Measurements from ENCODE around the gene ANXA10.

The ANXA10 gene

DNA sequence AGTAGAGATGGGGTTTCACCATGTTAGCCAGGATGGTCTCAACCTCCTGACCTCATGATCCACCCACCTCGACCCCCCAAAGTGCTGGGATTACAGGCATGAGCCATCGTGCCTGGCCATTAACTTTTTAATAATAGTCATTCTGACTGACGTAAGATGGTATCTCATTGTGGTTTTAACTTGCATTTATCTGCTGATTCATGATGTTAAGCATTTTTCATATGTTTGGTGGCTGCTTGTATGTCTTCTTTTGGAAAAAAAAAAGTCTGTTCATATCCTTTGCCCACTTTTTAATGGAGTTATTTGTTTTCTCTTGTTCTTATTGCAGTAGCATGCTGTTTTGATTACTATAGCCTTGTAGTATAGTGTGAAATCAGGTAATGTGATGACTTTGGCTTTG lies 45.8 kb downstream of the ANXA10 start:
- no peak for TF ChIP-seq POLR2A (IDR thresholded peaks at IDR 0.05; ENCODE audit: extremely low read depth, insufficient read length)
- TF ChIP-seq MAX (IDR thresholded peaks at IDR 0.05; ENCODE audit: low read depth, low read length): no peak
- TF ChIP-seq, protein P1, sequence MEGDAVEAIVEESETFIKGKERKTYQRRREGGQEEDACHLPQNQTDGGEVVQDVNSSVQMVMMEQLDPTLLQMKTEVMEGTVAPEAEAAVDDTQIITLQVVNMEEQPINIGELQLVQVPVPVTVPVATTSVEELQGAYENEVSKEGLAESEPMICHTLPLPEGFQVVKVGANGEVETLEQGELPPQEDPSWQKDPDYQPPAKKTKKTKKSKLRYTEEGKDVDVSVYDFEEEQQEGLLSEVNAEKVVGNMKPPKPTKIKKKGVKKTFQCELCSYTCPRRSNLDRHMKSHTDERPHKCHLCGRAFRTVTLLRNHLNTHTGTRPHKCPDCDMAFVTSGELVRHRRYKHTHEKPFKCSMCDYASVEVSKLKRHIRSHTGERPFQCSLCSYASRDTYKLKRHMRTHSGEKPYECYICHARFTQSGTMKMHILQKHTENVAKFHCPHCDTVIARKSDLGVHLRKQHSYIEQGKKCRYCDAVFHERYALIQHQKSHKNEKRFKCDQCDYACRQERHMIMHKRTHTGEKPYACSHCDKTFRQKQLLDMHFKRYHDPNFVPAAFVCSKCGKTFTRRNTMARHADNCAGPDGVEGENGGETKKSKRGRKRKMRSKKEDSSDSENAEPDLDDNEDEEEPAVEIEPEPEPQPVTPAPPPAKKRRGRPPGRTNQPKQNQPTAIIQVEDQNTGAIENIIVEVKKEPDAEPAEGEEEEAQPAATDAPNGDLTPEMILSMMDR (IDR thresholded peaks at IDR 0.05; ENCODE audit: low read depth, low read length): no peak
- TF ChIP-seq MYC (IDR thresholded peaks at IDR 0.05; ENCODE audit: low read depth, low read length): no peak
- no peak for DNase-seq (ENCODE audit: low read depth)
- no peak overlapping the region for H3K4me3 ChIP-seq (ENCODE audit: low read depth, low read length)

- no peak for DNase-seq (ENCODE audit: low read depth)
- H3K4me3 ChIP-seq (ENCODE audit: low read depth, low read length): no peak overlapping the region
- TF ChIP-seq MYC (IDR thresholded peaks at IDR 0.05; ENCODE audit: low read depth, low read length): no peak
- no peak for TF ChIP-seq MAX (IDR thresholded peaks at IDR 0.05; ENCODE audit: low read depth, low read length)
- TF ChIP-seq POLR2A (IDR thresholded peaks at IDR 0.05; ENCODE audit: extremely low read depth, insufficient read length): no peak
- TF ChIP-seq, protein P1 (IDR thresholded peaks at IDR 0.05; ENCODE audit: low read depth, low read length): no peak
Observed at GRCh38 chr4:168139336-168139735, 47.0 kb downstream of the ANXA10 start.

GRCh38 chr4:168141733-168142132 lies 49.4 kb downstream of the ANXA10 start:
- TF ChIP-seq MAX (IDR thresholded peaks at IDR 0.05; ENCODE audit: low read depth, low read length): no peak
- TF ChIP-seq POLR2A (IDR thresholded peaks at IDR 0.05; ENCODE audit: extremely low read depth, insufficient read length): no peak
- no peak for TF ChIP-seq MYC (IDR thresholded peaks at IDR 0.05; ENCODE audit: low read depth, low read length)
- TF ChIP-seq, protein P1 (IDR thresholded peaks at IDR 0.05; ENCODE audit: low read depth, low read length): no peak
- no peak for DNase-seq (ENCODE audit: low read depth)
- no peak overlapping the region for H3K4me3 ChIP-seq (ENCODE audit: low read depth, low read length)

DNA sequence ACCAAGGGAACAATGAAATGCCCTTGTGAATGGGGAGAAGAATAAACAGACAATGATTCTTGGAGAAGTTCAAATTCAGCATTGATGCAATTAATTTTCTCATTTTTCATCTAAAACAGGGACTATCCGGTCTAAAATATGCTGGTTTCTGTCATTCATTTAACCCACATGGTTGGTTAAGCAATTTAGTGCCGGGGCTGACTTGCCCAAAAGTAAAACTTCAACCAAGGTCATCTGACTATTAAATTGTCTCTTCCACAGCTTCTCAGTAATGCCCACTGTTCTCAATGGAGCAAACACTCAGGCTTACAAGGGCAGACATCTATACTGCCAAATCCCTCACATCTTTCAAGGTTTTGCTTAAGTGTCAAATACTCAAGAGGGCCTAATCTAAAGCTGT lies 51.3 kb downstream of the ANXA10 start:
- no peak for DNase-seq (ENCODE audit: low read depth)
- TF ChIP-seq MAX (IDR thresholded peaks at IDR 0.05; ENCODE audit: low read depth, low read length) (no peak), POLR2A (IDR thresholded peaks at IDR 0.05; ENCODE audit: extremely low read depth, insufficient read length) (no peak), MYC (IDR thresholded peaks at IDR 0.05; ENCODE audit: low read depth, low read length) (no peak)
- TF ChIP-seq, protein P1 (IDR thresholded peaks at IDR 0.05; ENCODE audit: low read depth, low read length): no peak
- H3K4me3 ChIP-seq (ENCODE audit: low read depth, low read length): no peak overlapping the region

DNA sequence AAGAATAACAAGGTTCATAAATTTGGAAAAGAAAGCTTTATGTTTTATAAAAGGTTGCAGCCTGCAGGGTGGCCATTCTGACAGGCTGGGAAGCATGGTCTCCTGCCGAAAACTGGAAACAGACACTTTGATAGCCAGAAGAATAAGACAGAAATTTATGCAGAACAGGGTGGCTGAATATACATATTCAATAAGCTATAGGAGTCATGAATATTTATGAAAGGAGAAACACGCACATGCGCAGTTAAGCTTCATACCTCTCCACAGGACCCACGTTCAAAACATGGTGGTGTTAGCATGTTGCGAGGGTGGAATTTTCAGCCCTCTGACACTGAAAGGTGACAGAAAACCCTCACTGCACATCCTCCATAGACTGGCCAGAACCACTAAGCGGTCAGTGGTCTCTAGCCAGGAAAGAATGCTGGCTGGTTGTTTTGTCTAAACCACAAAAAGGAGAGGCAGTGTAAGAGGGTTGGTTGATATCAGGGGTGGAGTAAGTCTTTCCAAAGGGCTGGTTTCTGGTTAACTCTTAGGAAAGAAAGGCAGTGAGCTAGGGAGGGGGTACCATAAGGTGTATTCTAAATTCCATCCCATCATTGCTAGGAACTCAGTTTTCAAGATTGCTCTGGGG lies 58.2 kb downstream of the ANXA10 start:
- no peak for TF ChIP-seq POLR2A (IDR thresholded peaks at IDR 0.05; ENCODE audit: extremely low read depth, insufficient read length)
- TF ChIP-seq MAX (IDR thresholded peaks at IDR 0.05; ENCODE audit: low read depth, low read length): no peak
- no peak for TF ChIP-seq MYC (IDR thresholded peaks at IDR 0.05; ENCODE audit: low read depth, low read length)
- TF ChIP-seq, protein P1 (IDR thresholded peaks at IDR 0.05; ENCODE audit: low read depth, low read length): no peak
- no peak for DNase-seq (ENCODE audit: low read depth)
- no peak overlapping the region for H3K4me3 ChIP-seq (ENCODE audit: low read depth, low read length)

All from NB4 (cell line).